ENCODE results near the gene CHADL.

The CHADL gene

DNA sequence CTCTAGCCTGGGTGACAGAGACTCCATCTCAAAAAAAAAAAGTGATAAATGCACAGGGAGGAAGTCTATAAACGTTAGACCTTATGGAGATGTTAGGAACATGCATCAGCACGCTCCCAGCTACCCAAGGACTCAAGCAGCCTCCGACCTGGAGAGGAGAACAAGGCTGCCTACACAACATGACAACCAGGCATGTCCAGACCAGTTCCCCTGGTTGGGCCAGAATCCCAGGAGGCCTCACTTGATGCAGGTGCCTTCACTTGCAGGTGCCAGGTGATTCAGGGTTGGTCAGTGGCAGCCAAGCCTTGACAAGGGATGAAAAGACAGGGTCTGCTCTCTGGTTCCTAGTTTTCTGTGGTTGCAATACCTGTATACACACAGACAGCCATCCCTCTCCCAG lies 39.3 kb upstream of the CHADL start:
- H3K9me3 ChIP-seq (ENCODE audit: control insufficient read depth in 5 of 5, low read length in 5 of 5) = no peaks in the 10 kb centered on the region
- no peak overlapping the region for H3K4me3 ChIP-seq (ENCODE audit: low read depth in 1 of 5, low read length in 5 of 5)
- H3K36me3 ChIP-seq (ENCODE audit: control insufficient read depth in 5 of 5, insufficient read depth in 5 of 5, low read length in 5 of 5) = peaks cover 3 to 49% (median 32%) of the 10 kb centered on the region in 5 donors
- no peaks in the 10 kb centered on the region for H3K27me3 ChIP-seq (ENCODE audit: control insufficient read depth in 5 of 5, insufficient read depth in 4 of 5, low read length in 5 of 5)
- H3K4me1 ChIP-seq (ENCODE audit: control insufficient read depth in 5 of 5, insufficient read depth in 5 of 5, low read length in 5 of 5) = peaks cover 0 to 8% (median 3%) of the 10 kb centered on the region in 5 donors
- H3K9ac ChIP-seq (ENCODE audit: low read length in 5 of 5) = no peak overlapping the region
- no peak overlapping the region for H3K27ac ChIP-seq (ENCODE audit: low read depth, low read length)

DNA sequence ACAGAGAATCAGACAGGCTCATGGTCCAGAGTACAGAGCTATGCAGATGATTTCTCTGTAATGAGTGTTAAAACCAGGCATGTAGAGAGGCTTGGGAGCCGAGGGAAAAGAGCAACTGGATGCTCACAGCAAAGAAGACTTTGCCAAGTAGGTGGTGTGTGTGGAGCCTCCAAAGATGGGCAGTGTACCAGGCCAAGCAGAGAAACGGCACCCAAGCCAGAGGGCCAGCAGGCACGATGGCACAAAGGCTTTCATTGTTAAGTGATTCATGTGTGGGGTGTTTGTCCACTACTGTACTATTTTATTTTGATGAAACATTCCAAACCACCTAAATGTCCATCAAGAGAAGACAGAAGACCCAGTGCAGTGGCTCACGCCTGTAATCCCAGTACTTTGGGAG lies 34.1 kb upstream of the CHADL start:
- Histone ChIP-seq H3K9me3 (ENCODE audit: control insufficient read depth in 5 of 5, low read length in 5 of 5) (no peaks in the 10 kb centered on the region), H3K27ac (ENCODE audit: low read depth, low read length) (no peak overlapping the region), H3K4me3 (ENCODE audit: low read depth in 1 of 5, low read length in 5 of 5) (no peak overlapping the region), H3K9ac (ENCODE audit: low read length in 5 of 5) (no peak overlapping the region), H3K36me3 (ENCODE audit: control insufficient read depth in 5 of 5, insufficient read depth in 5 of 5, low read length in 5 of 5) (peaks cover 0 to 74% (median 54%) of the 10 kb centered on the region in 5 donors), H3K4me1 (ENCODE audit: control insufficient read depth in 5 of 5, insufficient read depth in 5 of 5, low read length in 5 of 5) (peaks cover 2 to 7% (median 5%) of the 10 kb centered on the region in 5 donors), H3K27me3 (ENCODE audit: control insufficient read depth in 5 of 5, insufficient read depth in 4 of 5, low read length in 5 of 5) (no peaks in the 10 kb centered on the region)

GRCh38 chr22:41273128-41273527 lies 32.4 kb upstream of the CHADL start:
- Histone ChIP-seq H3K4me3 (ENCODE audit: low read depth in 1 of 5, low read length in 5 of 5) (no peak overlapping the region), H3K4me1 (ENCODE audit: control insufficient read depth in 5 of 5, insufficient read depth in 5 of 5, low read length in 5 of 5) (peaks cover 2 to 7% (median 5%) of the 10 kb centered on the region in 5 donors), H3K27ac (ENCODE audit: low read depth, low read length) (no peak overlapping the region), H3K27me3 (ENCODE audit: control insufficient read depth in 5 of 5, insufficient read depth in 4 of 5, low read length in 5 of 5) (no peaks in the 10 kb centered on the region), H3K36me3 (ENCODE audit: control insufficient read depth in 5 of 5, insufficient read depth in 5 of 5, low read length in 5 of 5) (peaks cover 4 to 79% (median 59%) of the 10 kb centered on the region in 5 donors), H3K9me3 (ENCODE audit: control insufficient read depth in 5 of 5, low read length in 5 of 5) (no peaks in the 10 kb centered on the region), H3K9ac (ENCODE audit: low read length in 5 of 5) (no peak overlapping the region)

DNA sequence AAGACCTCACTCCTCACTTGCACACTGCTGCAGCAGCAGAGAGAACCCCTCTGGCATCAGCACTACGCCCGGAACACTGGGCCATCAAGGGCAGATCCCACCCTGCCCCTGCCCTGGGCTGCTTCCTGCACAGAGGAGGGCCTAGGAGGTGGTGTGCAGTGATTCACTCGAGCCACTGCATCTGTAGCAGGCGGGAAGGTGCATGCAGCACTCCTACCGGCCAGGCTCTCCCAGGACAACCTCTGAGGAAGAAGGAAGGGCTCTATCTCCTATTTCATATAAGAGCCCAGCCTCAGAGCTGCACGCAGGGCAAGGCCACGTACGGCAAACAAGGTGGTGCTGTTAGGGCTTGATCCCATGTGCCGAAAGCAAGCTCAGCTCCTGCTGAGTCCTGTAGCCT lies 31.1 kb upstream of the CHADL start:
- Histone ChIP-seq H3K9me3 (ENCODE audit: control insufficient read depth in 5 of 5, low read length in 5 of 5) (no peaks in the 10 kb centered on the region), H3K27me3 (ENCODE audit: control insufficient read depth in 5 of 5, insufficient read depth in 4 of 5, low read length in 5 of 5) (no peaks in the 10 kb centered on the region), H3K27ac (ENCODE audit: low read depth, low read length) (no peak overlapping the region), H3K9ac (ENCODE audit: low read length in 5 of 5) (no peak overlapping the region), H3K4me3 (ENCODE audit: low read depth in 1 of 5, low read length in 5 of 5) (no peak overlapping the region), H3K4me1 (ENCODE audit: control insufficient read depth in 5 of 5, insufficient read depth in 5 of 5, low read length in 5 of 5) (peaks cover 2 to 7% (median 5%) of the 10 kb centered on the region in 5 donors), H3K36me3 (ENCODE audit: control insufficient read depth in 5 of 5, insufficient read depth in 5 of 5, low read length in 5 of 5) (peaks cover 4 to 83% (median 63%) of the 10 kb centered on the region in 5 donors)

DNA sequence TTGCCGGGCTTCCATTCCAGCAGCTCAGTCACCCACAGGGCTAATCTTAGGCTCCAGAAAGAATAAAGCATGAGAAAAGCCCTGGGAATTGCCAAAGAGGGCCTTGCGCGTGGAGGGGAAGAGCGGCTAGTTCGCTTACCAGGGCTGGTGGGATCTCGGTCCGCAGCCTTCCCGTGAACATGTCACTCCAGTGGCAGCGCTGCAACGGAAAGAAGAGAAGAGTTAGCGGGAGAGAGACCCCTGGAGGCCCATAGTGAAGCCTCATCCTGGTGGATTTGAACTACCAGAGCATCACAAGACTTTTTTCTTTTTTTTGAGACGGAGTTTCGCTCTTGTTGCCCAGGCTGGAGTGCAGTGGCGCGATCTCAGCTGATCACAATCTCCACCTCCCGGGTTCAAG lies 27.2 kb upstream of the CHADL start:
- no peak overlapping the region for H3K4me3 ChIP-seq (ENCODE audit: low read depth in 1 of 5, low read length in 5 of 5)
- no peaks in the 10 kb centered on the region for H3K27me3 ChIP-seq (ENCODE audit: control insufficient read depth in 5 of 5, insufficient read depth in 4 of 5, low read length in 5 of 5)
- H3K4me1 ChIP-seq (ENCODE audit: control insufficient read depth in 5 of 5, insufficient read depth in 5 of 5, low read length in 5 of 5) = no peaks in the 10 kb centered on the region
- H3K9me3 ChIP-seq (ENCODE audit: control insufficient read depth in 5 of 5, low read length in 5 of 5) = no peaks in the 10 kb centered on the region
- H3K9ac ChIP-seq (ENCODE audit: low read length in 5 of 5) = no peak overlapping the region
- H3K27ac ChIP-seq (ENCODE audit: low read depth, low read length) = no peak overlapping the region
- H3K36me3 ChIP-seq (ENCODE audit: control insufficient read depth in 5 of 5, insufficient read depth in 5 of 5, low read length in 5 of 5) = peaks cover 4 to 84% (median 68%) of the 10 kb centered on the region in 5 donors

GRCh38 chr22:41264408-41264941 lies 23.7 kb upstream of the CHADL start:
- Histone ChIP-seq H3K27ac (ENCODE audit: low read depth, low read length) (no peak overlapping the region), H3K9ac (ENCODE audit: low read length in 5 of 5) (no peak overlapping the region), H3K4me3 (ENCODE audit: low read depth in 1 of 5, low read length in 5 of 5) (no peak overlapping the region), H3K9me3 (ENCODE audit: control insufficient read depth in 5 of 5, low read length in 5 of 5) (no peaks in the 10 kb centered on the region), H3K36me3 (ENCODE audit: control insufficient read depth in 5 of 5, insufficient read depth in 5 of 5, low read length in 5 of 5) (peaks cover 4 to 91% (median 77%) of the 10 kb centered on the region in 5 donors), H3K4me1 (ENCODE audit: control insufficient read depth in 5 of 5, insufficient read depth in 5 of 5, low read length in 5 of 5) (no peaks in the 10 kb centered on the region), H3K27me3 (ENCODE audit: control insufficient read depth in 5 of 5, insufficient read depth in 4 of 5, low read length in 5 of 5) (no peaks in the 10 kb centered on the region)

- Histone ChIP-seq H3K36me3 (ENCODE audit: control insufficient read depth in 5 of 5, insufficient read depth in 5 of 5, low read length in 5 of 5) (peaks cover 0 to 88% (median 77%) of the 10 kb centered on the region in 5 donors), H3K9ac (ENCODE audit: low read length in 5 of 5) (no peak overlapping the region), H3K9me3 (ENCODE audit: control insufficient read depth in 5 of 5, low read length in 5 of 5) (no peaks in the 10 kb centered on the region), H3K27me3 (ENCODE audit: control insufficient read depth in 5 of 5, insufficient read depth in 4 of 5, low read length in 5 of 5) (no peaks in the 10 kb centered on the region), H3K4me1 (ENCODE audit: control insufficient read depth in 5 of 5, insufficient read depth in 5 of 5, low read length in 5 of 5) (no peaks in the 10 kb centered on the region), H3K27ac (ENCODE audit: low read depth, low read length) (no peak overlapping the region), H3K4me3 (ENCODE audit: low read depth in 1 of 5, low read length in 5 of 5) (no peak overlapping the region)
These were observed 23.0 kb upstream of the CHADL start for GRCh38 chr22:41263704-41264103.

DNA sequence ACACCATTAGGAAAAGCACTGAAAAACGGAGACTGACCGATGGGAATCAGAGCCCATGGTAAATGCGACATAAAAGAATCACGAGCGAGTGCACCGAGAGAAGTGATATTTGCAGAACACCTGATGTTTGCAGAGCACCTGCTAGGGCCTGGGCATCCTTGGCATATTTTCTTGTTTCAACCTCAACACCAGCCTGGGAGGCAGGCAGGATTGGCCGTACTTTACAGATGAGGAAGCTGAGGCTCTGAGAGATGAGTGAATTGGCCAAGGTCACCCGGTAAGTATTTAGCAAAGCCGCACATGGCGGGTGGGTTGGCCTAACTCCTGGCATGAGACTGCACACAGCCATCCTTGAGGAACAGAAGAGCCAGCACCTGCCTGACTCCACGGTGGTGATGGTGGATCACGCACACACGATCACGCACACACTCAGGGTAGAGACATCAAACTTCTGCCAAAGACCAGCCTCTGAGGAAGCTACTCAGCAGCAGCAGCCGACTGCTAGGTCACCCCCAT lies 21.6 kb upstream of the CHADL start:
- Histone ChIP-seq H3K27me3 (ENCODE audit: control insufficient read depth in 5 of 5, insufficient read depth in 4 of 5, low read length in 5 of 5) (no peaks in the 10 kb centered on the region), H3K27ac (ENCODE audit: low read depth, low read length) (no peak overlapping the region), H3K9ac (ENCODE audit: low read length in 5 of 5) (no peak overlapping the region), H3K4me1 (ENCODE audit: control insufficient read depth in 5 of 5, insufficient read depth in 5 of 5, low read length in 5 of 5) (no peaks in the 10 kb centered on the region), H3K36me3 (ENCODE audit: control insufficient read depth in 5 of 5, insufficient read depth in 5 of 5, low read length in 5 of 5) (peaks cover 0 to 88% (median 76%) of the 10 kb centered on the region in 5 donors), H3K9me3 (ENCODE audit: control insufficient read depth in 5 of 5, low read length in 5 of 5) (no peaks in the 10 kb centered on the region), H3K4me3 (ENCODE audit: low read depth in 1 of 5, low read length in 5 of 5) (no peak overlapping the region)

DNA sequence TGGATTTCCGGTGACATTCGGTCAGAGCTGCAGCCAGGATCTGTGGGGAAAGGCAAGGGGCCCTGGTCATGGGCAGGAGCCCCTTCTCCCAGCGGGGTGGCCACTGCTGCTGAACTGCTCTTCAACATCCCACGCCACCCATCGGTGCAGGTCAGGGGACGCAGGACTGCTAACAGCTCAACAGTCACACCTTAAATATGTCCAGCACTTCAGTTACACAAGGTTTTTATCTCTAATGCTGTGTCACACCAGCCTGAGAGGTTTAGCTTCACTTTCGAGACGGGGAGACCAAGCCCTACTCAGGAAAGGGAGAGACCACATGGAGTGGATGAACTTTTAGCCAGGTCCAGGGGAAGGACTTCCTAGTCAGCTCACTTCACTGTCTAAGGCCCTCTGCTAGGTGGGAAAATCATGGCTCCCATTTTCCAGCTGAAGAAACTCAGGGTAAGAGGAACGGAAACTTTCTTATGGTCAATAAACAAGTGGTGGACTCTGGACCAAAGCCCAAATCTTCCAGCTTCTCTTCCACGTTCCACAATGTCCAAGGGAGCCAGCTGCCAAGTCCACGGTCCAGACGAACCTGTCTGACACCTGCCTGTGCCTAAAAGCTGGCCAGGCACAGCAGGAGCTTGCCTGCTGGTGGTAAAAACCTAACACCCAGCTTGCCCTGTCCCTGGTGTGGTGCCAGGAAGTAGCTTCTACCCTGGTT lies 21.0 kb upstream of the CHADL start:
- no peak overlapping the region for H3K4me3 ChIP-seq (ENCODE audit: low read depth in 1 of 5, low read length in 5 of 5)
- H3K9me3 ChIP-seq (ENCODE audit: control insufficient read depth in 5 of 5, low read length in 5 of 5) = no peaks in the 10 kb centered on the region
- peaks cover 0 to 88% (median 77%) of the 10 kb centered on the region in 5 donors for H3K36me3 ChIP-seq (ENCODE audit: control insufficient read depth in 5 of 5, insufficient read depth in 5 of 5, low read length in 5 of 5)
- H3K4me1 ChIP-seq (ENCODE audit: control insufficient read depth in 5 of 5, insufficient read depth in 5 of 5, low read length in 5 of 5) = no peaks in the 10 kb centered on the region
- no peaks in the 10 kb centered on the region for H3K27me3 ChIP-seq (ENCODE audit: control insufficient read depth in 5 of 5, insufficient read depth in 4 of 5, low read length in 5 of 5)
- H3K9ac ChIP-seq (ENCODE audit: low read length in 5 of 5) = no peak overlapping the region
- H3K27ac ChIP-seq (ENCODE audit: low read depth, low read length) = no peak overlapping the region

DNA sequence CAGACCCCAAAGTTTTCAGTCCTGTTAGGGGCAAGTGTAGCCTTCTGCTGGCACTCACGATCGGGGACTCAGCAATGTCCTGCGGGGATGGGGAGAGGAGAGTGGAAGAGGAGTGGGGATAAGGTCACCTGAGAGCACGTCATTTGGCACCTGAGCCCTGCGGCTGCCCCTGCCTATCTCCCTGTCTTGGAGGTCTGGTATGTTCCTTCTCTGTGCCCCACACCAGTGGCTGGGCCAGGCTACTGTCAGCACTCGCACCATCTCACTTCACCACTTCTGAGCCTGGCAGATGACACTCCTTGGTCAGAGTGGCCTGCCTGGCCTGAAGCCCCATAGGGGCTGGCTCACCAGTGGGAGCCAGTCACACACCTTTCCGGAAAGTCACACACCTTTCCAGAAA lies 20.1 kb upstream of the CHADL start:
- Histone ChIP-seq H3K36me3 (ENCODE audit: control insufficient read depth in 5 of 5, insufficient read depth in 5 of 5, low read length in 5 of 5) (peaks cover 0 to 91% (median 78%) of the 10 kb centered on the region in 5 donors), H3K9me3 (ENCODE audit: control insufficient read depth in 5 of 5, low read length in 5 of 5) (no peaks in the 10 kb centered on the region), H3K9ac (ENCODE audit: low read length in 5 of 5) (no peak overlapping the region), H3K27me3 (ENCODE audit: control insufficient read depth in 5 of 5, insufficient read depth in 4 of 5, low read length in 5 of 5) (no peaks in the 10 kb centered on the region), H3K4me3 (ENCODE audit: low read depth in 1 of 5, low read length in 5 of 5) (no peak overlapping the region), H3K4me1 (ENCODE audit: control insufficient read depth in 5 of 5, insufficient read depth in 5 of 5, low read length in 5 of 5) (no peaks in the 10 kb centered on the region), H3K27ac (ENCODE audit: low read depth, low read length) (no peak overlapping the region)
